H1 (cell line): ENCODE data around the gene PCGF3. TPM values are rescaled to one million over a fixed set of nuclear protein-coding genes. Genes with fewer than 3 reads are reported as not detected.

Source experiments
- CTCF ChIA-PET: fragments of 300-600 bp; sonication (Branson Sonifier 250); formaldehyde crosslinking; loops from one replicate; lab custom pipeline; 2021; ENCODE audit not compliant: partially characterized antibody; lab: Charles Lee
- POLR2A ChIA-PET: fragments of 300-600 bp; sonication (Branson Sonifier 250); formaldehyde crosslinking; loops from one replicate; lab custom pipeline; 2021; ENCODE audit warnings: inconsistent platforms; ENCODE audit not compliant: partially characterized antibody; lab: Charles Lee
- DNase-seq, 2 experiments: peaks; one replicate each; pipeline versions ENCODE4 v3.0.0 to v3.0.0-alpha.2; 2010 to 2022; ENCODE audit warnings: low spot score in 2 of 2, low read depth in 1 of 2, mixed read lengths in 1 of 2
- FAIRE-seq: peaks from 2 replicates; lab custom pipeline; 2011; peaks lifted over from hg19 to GRCh38; lab: Jason Lieb, UNC
- H2AFZ ChIP-seq: 2 replicates; pipeline ENCODE4 v1.8.1; 2012; ENCODE audit warnings: low read length, inconsistent platforms
- H2AK5ac ChIP-seq: 2 replicates; pipeline ENCODE4 v1.6.1; 2013; ENCODE audit warnings: low read depth, low read length
- H2BK120ac ChIP-seq: replicated peaks from 2 replicates; pipeline ENCODE3; 2013; ENCODE audit warnings: low read depth, low read length, inconsistent platforms
- H2BK12ac ChIP-seq: 2 replicates; pipeline ENCODE4 v1.6.1; 2013; ENCODE audit warnings: low read depth, low read length
- H2BK15ac ChIP-seq: 2 replicates; pipeline ENCODE4 v1.6.1; 2013; ENCODE audit warnings: low read length
- H2BK20ac ChIP-seq: 2 replicates; pipeline ENCODE4 v1.6.1; 2013; ENCODE audit warnings: low read length
- H2BK5ac ChIP-seq: 2 replicates; pipeline ENCODE4 v1.6.1; 2013; ENCODE audit warnings: low read depth, low read length
- H3K14ac ChIP-seq: 2 replicates; pipeline ENCODE4 v1.6.1; 2013; ENCODE audit warnings: inconsistent platforms; ENCODE audit not compliant: insufficient read length
- H3K18ac ChIP-seq: 2 replicates; pipeline ENCODE4 v1.6.1; 2013; ENCODE audit warnings: low read length; ENCODE audit errors: extremely low read depth
- H3K23ac ChIP-seq: 2 replicates; pipeline ENCODE4 v1.6.1; 2013; ENCODE audit warnings: inconsistent platforms; ENCODE audit not compliant: insufficient read length
- H3K23me2 ChIP-seq: 2 replicates; pipeline ENCODE4 v1.6.1; 2013; ENCODE audit warnings: low read depth, low read length
- H3K27ac ChIP-seq: 2 replicates; pipeline ENCODE4 v1.6.1; 2011; ENCODE audit warnings: low read depth, low read length, inconsistent platforms
- H3K27me3 ChIP-seq, 4 experiments: replicated peaks in 1 of 4; 1 replicate in 1 of 4; 2 replicates in 3 of 4; pipeline versions ENCODE4 v1.6.1 to v1.8.1; 2011 to 2013; ENCODE audit warnings: low read length in 3 of 4, mild to moderate bottlenecking in 3 of 4, inconsistent platforms in 2 of 4, mixed read lengths in 2 of 4, moderate library complexity in 1 of 4; ENCODE audit not compliant: control insufficient read depth in 3 of 4, insufficient read depth in 3 of 4; ENCODE audit errors: extremely low read depth in 1 of 4
- H3K36me3 ChIP-seq, 4 experiments: 2 replicates each; pipeline versions ENCODE4 v1.6.1 to v1.8.1; 2011 to 2013; ENCODE audit warnings: mild to moderate bottlenecking in 4 of 4, low read length in 3 of 4, moderate library complexity in 2 of 4, control low read depth in 1 of 4, inconsistent platforms in 1 of 4; ENCODE audit not compliant: insufficient read depth in 4 of 4, control insufficient read depth in 2 of 4
- H3K4ac ChIP-seq: replicated peaks from 2 replicates; pipeline ENCODE3; 2013; ENCODE audit warnings: low read length, low read depth, mixed read lengths, inconsistent platforms; ENCODE audit not compliant: insufficient read length
- H3K4me1 ChIP-seq, 4 experiments: replicated peaks in 1 of 4; 1 replicate in 1 of 4; 2 replicates in 3 of 4; pipeline versions ENCODE4 v1.6.1 to v1.8.1; 2011 to 2013; ENCODE audit warnings: low read length in 3 of 4, inconsistent platforms in 2 of 4, mixed read lengths in 1 of 4; ENCODE audit not compliant: insufficient read depth in 4 of 4, control insufficient read depth in 3 of 4
- H3K4me2 ChIP-seq, 2 experiments: 2 replicates each; pipeline versions ENCODE4 v1.6.1 to v1.8.1; 2011 to 2013; ENCODE audit warnings: low read depth in 2 of 2, low read length in 2 of 2, control low read depth in 1 of 2, inconsistent platforms in 1 of 2, mild to moderate bottlenecking in 1 of 2; ENCODE audit not compliant: insufficient read depth in 1 of 2
- H3K4me3 ChIP-seq, 4 experiments: fragments of 200-600, 300-600 bp in 1 of 4; sonication (generic), shearing (Covaris generic), sonication (Bioruptor Twin) in 1 of 4; 2 replicates each; pipeline versions ENCODE4 v1.5.1 to v1.8.1; 2011 to 2016; ENCODE audit warnings: low read length in 4 of 4, low read depth in 3 of 4, control low read depth in 2 of 4, inconsistent platforms in 2 of 4, mild to moderate bottlenecking in 2 of 4, mixed read lengths in 1 of 4, moderate library complexity in 1 of 4; ENCODE audit not compliant: insufficient read depth in 2 of 4; ENCODE audit errors: extremely low read depth in 1 of 4
- H3K56ac ChIP-seq: replicated peaks from 2 replicates; pipeline ENCODE3; 2013; ENCODE audit warnings: low read depth, mild to moderate bottlenecking, mixed read lengths, low read length, inconsistent platforms; ENCODE audit not compliant: insufficient read length
- H3K79me1 ChIP-seq: 2 replicates; pipeline ENCODE4 v1.6.1; 2013; ENCODE audit warnings: low read depth, low read length, control low read depth
- H3K79me2 ChIP-seq, 2 experiments: 2 replicates each; pipeline versions ENCODE4 v1.6.1 to v1.8.1; 2012 to 2013; ENCODE audit warnings: low read length in 2 of 2, mild to moderate bottlenecking in 2 of 2, inconsistent platforms in 1 of 2; ENCODE audit not compliant: insufficient read depth in 2 of 2, control insufficient read depth in 1 of 2
- H3K9ac ChIP-seq, 4 experiments: replicated peaks in 1 of 4; 1 replicate in 1 of 4; 2 replicates in 3 of 4; pipeline versions ENCODE4 v1.6.1 to v1.8.1; 2011 to 2013; ENCODE audit warnings: low read depth in 3 of 4, low read length in 3 of 4, control low read depth in 2 of 4, mild to moderate bottlenecking in 2 of 4, moderate library complexity in 2 of 4, inconsistent platforms in 1 of 4; ENCODE audit errors: extremely low read depth in 1 of 4
- H3K9me3 ChIP-seq, 2 experiments: 2 replicates each; pipeline versions ENCODE4 v1.6.1 to v1.8.1; 2012 to 2013; ENCODE audit warnings: mild to moderate bottlenecking in 2 of 2, moderate library complexity in 2 of 2, control low read depth in 1 of 2, inconsistent platforms in 1 of 2, low read depth in 1 of 2, low read length in 1 of 2, mixed read lengths in 1 of 2; ENCODE audit not compliant: insufficient read depth in 2 of 2
- H4K20me1 ChIP-seq, 2 experiments: replicated peaks in 1 of 2; 2 replicates each; pipeline versions ENCODE3 to v1.8.1; 2011 to 2013; ENCODE audit warnings: inconsistent platforms in 2 of 2, low read length in 2 of 2, mild to moderate bottlenecking in 1 of 2; ENCODE audit not compliant: insufficient read depth in 2 of 2, control insufficient read depth in 1 of 2
- H4K5ac ChIP-seq: 2 replicates; pipeline ENCODE4 v1.6.1; 2013; ENCODE audit warnings: low read length, low read depth, mixed read lengths, inconsistent platforms; ENCODE audit not compliant: insufficient read length
- H4K8ac ChIP-seq: 2 replicates; pipeline ENCODE4 v1.8.0; 2013; ENCODE audit warnings: mild to moderate bottlenecking, moderate library complexity, low read length, inconsistent platforms; ENCODE audit not compliant: insufficient read depth; ENCODE audit errors: extremely low read depth
- H4K91ac ChIP-seq: replicated peaks from 2 replicates; pipeline ENCODE3; 2013; ENCODE audit warnings: low read length, mixed read lengths, inconsistent platforms; ENCODE audit not compliant: insufficient read length
- SP4 ChIP-seq: IDR thresholded peaks from 2 replicates; pipeline ENCODE4 v1.6.1; 2012; ENCODE audit warnings: low read length, inconsistent platforms
- WGBS, 2 experiments: shearing (Covaris generic) in 1 of 2; methylation state at CpG; one replicate each; pipeline versions ENCODE4 v1.1.6 to v1.1.7; 2013 to 2015; ENCODE audit warnings: low lambda C conversion rate in 2 of 2, mixed read lengths in 2 of 2, inconsistent platforms in 1 of 2, low coverage in 1 of 2, missing lambda C conversion rate in 1 of 2; ENCODE audit not compliant: insufficient replicate concordance in 2 of 2, insufficient coverage in 1 of 2, insufficient read length in 1 of 2; ENCODE audit errors: extremely low coverage in 1 of 2, missing lambda C conversion rate in 1 of 2; 5-methylcytosine and 5-hydroxymethylcytosine counted together
- polyA plus RNA-seq, 7 experiments: library from polyadenylated mRNA; depleted of rRNA in 3 of 7; stranded (reverse) in 5 of 7; unstranded in 2 of 7; fragments of >200 nt in 5 of 7; fragments of 200-250 nt in 2 of 7; gene quantifications; 1 replicate in 5 of 7; 2 replicates in 1 of 7; 4 replicates in 1 of 7; pipeline versions ENCODE4 v1.2.1 to v1.2.3, GENCODE V29; 2011 to 2013; ENCODE audit warnings: missing spikeins in 2 of 7, mixed read lengths in 2 of 7
- total RNA-seq: library from RNA; stranded (reverse); fragmentation: NEBNext Ultra II Directional; extraction: Animal tissue kit (Norgen Biotek cat#: 25700); gene quantifications from 2 replicates; pipeline ENCODE4 v1.2.1, GENCODE V29; 2021

Gene PCGF3
- total and polyA plus RNA-seq, 2 of the 8 experiments (the other 6 are each of a cell fraction or from before 2014, with no cell fraction given) = 52.7 to 52.9 TPM

GRCh38 chr4:794900-795725 lies 89.5 kb downstream of the PCGF3 start:
- Histone ChIP-seq H3K23ac (no peak overlapping the region), H3K56ac (no peak overlapping the region), H2AFZ (no peak overlapping the region; the same call in 1 of the 2 replicates), H3K23me2 (peaks cover 5% of the 10 kb centered on the region; the same call in 1 of the 2 replicates), H3K4me3 (peak overlapping the region; percentile 17 to 62 (median 38)), H2BK120ac (no peak overlapping the region), H3K9ac (no peak overlapping the region), H2BK20ac (no peak overlapping the region), H3K4me1 (peaks cover 5 to 38% (median 21%) of the 10 kb centered on the region in 4 experiments), H3K27me3 (peaks cover 19 to 60% (median 51%) of the 10 kb centered on the region in 4 experiments), H3K9me3 (no peaks in the 10 kb centered on the region), H4K8ac (no peak overlapping the region), H4K5ac (no peak overlapping the region), H3K27ac (no peak overlapping the region), H3K36me3 (no peaks in the 10 kb centered on the region), H3K79me1 (no peaks in the 10 kb centered on the region), H2BK5ac (no peak overlapping the region), H2AK5ac (no peak overlapping the region), H3K14ac (no peak overlapping the region), H2BK12ac (no peak overlapping the region), H3K4ac (no peak overlapping the region), H3K79me2 (no peaks in the 10 kb centered on the region), H2BK15ac (no peak overlapping the region), H4K91ac (no peak overlapping the region), H3K18ac (peak overlapping the region; percentile 7; the same call in 1 of the 2 replicates), H4K20me1 (peaks cover 4 to 8% of the 10 kb centered on the region in 2 experiments), H3K4me2 (peak overlapping the region; percentile 77 to 87)
- no peak for FAIRE-seq
- POLR2A ChIA-PET = interaction anchor here (0.8 to 2.5 kb wide), 4 partner anchors 11 to 61 kb away, joined by 3 to 14 read pairs (median 4); no protein-coding TSS in a partner anchor
- CTCF ChIA-PET = interaction anchor here (0.7 to 3.7 kb wide), 13 partner anchors 8 to 576 kb away, joined by 3 to 17 read pairs (median 4); no protein-coding TSS in a partner anchor
- DNase-seq = no peak
- WGBS, 2 experiments = 18% methylated on average over 31 of the region's 71 CpGs; no CpG with 5 or more reads in 1 of the 2 experiments
- TF ChIP-seq SP4 = no peak
